AG09309 (cell line): ENCODE measurements around the gene RALGPS1.

Source experiments
- DNase-seq: peaks from one replicate; pipeline ENCODE4 v3.0.0-alpha.2; 2010; ENCODE audit warnings: low read depth
- H3K4me3 ChIP-seq: 2 replicates; pipeline ENCODE4 v1.5.1; 2011; ENCODE audit warnings: mild to moderate bottlenecking, low read depth, low read length, moderate library complexity; ENCODE audit not compliant: control insufficient read depth
- TF ChIP-seq, protein P1 (sequence below): IDR thresholded peaks from 2 replicates; pipeline ENCODE4 v1.5.1; 2011; ENCODE audit warnings: mild to moderate bottlenecking, low read depth, low read length, inconsistent platforms; ENCODE audit not compliant: insufficient read depth, control insufficient read depth; ENCODE audit errors: missing control alignments

The RALGPS1 gene

DNA sequence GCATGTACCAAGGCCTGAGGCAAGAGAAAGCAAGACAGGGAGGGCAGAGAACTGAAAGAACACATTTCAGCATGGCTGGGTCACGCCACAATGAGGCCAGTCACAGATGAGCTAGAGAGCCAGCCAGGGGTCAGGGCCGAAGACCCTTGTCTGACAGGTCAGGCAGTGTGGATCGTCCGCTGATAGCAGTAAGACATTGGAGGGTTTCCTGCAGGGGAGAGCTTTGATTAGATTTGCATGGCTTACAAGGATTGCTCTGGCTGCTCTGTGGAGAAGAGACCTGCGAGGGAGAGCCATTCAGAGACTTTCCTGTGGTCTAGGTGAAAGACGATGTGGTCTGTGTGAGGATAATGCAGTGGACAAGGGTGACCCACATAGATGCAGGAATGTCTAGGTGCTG is 93.1 kb downstream of the RALGPS1 start:
- TF ChIP-seq, protein P1, sequence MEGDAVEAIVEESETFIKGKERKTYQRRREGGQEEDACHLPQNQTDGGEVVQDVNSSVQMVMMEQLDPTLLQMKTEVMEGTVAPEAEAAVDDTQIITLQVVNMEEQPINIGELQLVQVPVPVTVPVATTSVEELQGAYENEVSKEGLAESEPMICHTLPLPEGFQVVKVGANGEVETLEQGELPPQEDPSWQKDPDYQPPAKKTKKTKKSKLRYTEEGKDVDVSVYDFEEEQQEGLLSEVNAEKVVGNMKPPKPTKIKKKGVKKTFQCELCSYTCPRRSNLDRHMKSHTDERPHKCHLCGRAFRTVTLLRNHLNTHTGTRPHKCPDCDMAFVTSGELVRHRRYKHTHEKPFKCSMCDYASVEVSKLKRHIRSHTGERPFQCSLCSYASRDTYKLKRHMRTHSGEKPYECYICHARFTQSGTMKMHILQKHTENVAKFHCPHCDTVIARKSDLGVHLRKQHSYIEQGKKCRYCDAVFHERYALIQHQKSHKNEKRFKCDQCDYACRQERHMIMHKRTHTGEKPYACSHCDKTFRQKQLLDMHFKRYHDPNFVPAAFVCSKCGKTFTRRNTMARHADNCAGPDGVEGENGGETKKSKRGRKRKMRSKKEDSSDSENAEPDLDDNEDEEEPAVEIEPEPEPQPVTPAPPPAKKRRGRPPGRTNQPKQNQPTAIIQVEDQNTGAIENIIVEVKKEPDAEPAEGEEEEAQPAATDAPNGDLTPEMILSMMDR: no peak

DNA sequence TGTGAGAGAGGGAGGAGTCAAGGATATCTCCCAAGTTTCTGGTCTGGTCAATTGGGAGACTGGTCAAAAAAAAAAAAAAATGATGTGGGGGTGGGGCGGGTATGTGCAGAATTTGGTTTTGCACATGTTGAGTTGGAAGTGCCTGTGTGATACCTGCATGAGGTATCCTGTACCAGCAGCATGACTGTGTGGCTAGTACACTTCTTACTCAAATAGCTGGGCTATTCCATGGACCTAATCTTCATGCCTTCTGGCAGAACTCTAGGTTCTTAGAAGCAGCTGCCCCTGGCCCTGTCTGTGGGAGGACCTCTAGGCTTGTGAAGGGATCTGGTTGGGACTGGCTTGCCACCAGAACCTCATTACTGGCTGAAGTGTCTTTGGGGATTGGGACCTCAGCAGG is 93.5 kb downstream of the RALGPS1 start:
- no peak overlapping the region for H3K4me3 ChIP-seq
- TF ChIP-seq, protein P1: no peak
- no peak for DNase-seq

More for the DNA sequence above, 93.1 kb downstream of the RALGPS1 start:
- H3K4me3 ChIP-seq: no peak overlapping the region
- DNase-seq: no peak

DNA sequence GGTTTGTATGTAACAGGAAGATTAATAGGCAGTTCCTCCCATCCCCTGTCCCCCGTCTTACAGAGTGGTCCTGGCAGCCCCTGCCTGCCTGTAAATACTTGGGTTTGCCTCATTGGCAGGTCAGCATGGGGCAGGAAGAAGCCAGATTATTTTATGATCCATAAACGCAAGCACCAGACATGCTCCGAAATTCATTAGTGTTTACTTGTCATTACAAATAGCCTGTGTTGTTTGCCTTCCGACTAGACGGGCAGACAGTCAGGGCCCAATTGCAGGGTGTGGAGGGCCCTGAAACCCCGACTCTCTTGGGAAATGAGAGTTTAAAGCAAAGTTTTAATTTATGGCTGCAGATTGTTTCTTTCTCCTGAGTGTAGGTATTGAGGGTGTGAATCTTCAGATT is 97.2 kb downstream of the RALGPS1 start:
- DNase-seq: no peak
- TF ChIP-seq, protein P1: no peak
- H3K4me3 ChIP-seq: no peak overlapping the region

DNA sequence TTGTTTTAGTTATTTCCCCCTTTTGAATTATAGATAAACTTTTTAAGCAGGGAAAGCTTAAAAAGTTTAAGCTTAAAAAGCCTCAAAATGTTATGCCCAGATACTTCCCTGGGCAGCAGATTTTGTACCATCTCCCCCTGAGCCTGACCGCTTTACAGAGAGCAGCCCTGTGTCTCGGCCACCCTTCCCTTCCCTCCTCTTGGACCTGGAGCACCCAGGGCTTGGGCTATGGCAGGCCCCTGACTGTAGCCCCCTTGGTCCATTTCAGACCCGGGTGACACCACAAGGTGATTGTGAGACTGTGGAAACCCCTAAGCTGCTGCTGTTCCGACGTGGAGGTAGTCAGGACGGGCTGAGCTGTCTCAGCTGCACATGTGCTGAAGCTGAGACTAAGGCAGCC is 97.7 kb downstream of the RALGPS1 start:
- no peak for DNase-seq
- no peak overlapping the region for H3K4me3 ChIP-seq
- TF ChIP-seq, protein P1: no peak

DNA sequence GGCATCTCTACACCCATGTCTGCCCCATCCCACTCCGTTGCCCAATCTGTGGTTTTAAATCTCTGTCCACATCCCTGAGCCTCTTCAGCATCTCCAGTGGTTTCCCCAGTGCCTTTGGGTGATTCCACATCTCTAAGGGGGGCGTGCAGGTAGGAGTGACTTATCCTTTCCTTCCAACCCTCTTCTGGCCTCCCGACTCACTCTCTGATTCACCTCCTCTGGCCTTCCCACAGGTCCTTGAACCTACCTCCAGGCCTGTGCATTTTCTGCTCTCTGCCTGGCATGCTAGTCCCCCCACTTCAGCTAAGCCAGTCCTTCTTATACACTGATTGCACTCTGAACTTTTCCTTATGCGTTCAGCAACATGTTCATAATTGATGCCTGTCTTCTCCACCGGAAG is 99.0 kb downstream of the RALGPS1 start:
- TF ChIP-seq, protein P1: no peak
- DNase-seq: no peak
- H3K4me3 ChIP-seq: no peak overlapping the region

DNA sequence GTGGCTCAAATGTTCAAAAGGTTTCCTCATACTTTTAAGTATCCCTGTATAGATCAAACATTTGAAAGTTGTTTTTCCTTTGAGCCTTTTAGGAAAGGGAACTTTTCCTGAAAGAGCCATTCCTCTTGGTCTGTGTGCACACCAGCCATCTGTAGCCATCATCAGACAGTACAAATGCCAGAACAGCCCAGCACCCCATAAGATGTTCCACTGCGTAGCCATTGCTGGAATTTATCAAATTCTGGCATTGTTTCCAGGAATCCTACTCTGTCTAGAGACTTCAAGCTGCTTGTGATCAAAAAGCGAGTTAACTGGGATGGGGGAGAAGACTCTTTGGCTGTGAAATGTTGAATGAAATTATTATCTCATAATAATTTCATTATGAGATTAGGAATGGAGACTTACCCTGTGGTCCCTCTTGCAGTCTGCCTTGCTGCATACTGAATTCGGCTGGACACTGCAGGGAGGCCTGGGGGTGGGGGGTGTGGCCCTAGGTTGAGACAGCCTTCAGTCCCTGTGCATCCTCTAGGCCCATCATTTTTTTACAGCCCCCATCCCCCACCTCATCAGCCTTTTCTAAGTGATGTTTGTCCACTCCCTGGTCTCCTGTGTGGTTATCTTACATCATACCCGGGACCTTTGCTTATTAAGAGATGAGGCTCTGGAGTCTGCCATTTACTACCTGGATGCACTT is 99.8 kb downstream of the RALGPS1 start:
- TF ChIP-seq, protein P1: no peak
- no peak for DNase-seq
- no peak overlapping the region for H3K4me3 ChIP-seq

DNA sequence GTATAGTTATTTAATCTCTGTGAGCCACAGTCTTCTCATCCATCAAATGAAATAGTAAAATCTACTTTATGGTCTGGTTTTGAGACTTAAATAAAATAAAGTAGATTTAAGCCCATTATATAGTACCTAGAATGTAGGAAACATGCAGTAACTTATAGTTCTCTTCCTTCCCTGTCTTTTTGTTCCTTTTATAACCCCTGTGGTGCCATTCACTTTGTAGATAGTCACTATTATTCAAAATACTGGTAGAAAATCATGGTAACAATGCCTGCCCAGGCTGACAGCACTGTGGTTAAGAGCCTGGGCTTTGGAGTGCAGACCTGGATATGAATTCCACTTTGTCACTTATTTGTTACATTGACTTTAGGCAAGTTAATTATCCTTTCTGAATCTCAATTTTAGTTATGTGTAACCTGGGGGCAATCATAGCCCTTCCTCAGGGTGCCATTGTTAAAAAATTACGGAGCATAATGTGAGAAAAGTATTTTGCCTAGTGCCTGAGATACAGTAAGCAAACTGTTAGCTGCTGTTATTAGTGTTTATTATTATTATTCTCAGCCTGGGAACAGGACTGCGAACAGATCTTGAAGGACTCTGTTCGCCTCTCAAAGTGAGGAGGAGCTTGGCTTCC is 100.4 kb downstream of the RALGPS1 start:
- no peak for DNase-seq

More for the DNA sequence above, 100.4 kb downstream of the RALGPS1 start:
- H3K4me3 ChIP-seq: no peak overlapping the region
- TF ChIP-seq, protein P1: no peak
